Measurements from ENCODE around the gene SAP30.

Gene SAP30

GRCh38 chr4:173426064-173426463, 55.3 kb downstream of the SAP30 start:
- H3K4me3 ChIP-seq (ENCODE audit: low read length) = no peak overlapping the region
- no peaks in the 10 kb centered on the region for H3K27me3 ChIP-seq (ENCODE audit: control insufficient read depth, insufficient read depth, low read length)
- no peak overlapping the region for H3K27ac ChIP-seq (ENCODE audit: low read depth, low read length)
- H3K9ac ChIP-seq (ENCODE audit: low read length) = no peak overlapping the region
- no peaks in the 10 kb centered on the region for H3K4me1 ChIP-seq (ENCODE audit: control insufficient read depth, insufficient read depth, low read length)
- no peaks in the 10 kb centered on the region for H3K36me3 ChIP-seq (ENCODE audit: control insufficient read depth, insufficient read depth, low read length)

All from rectal smooth muscle tissue (tissue), 1 donor.